Suprapubic skin (tissue), 3 donors: ENCODE results near the gene BMP8B.

Source experiments
- CTCF ChIP-seq, 2 donors: fragments of 200-600 bp in 1 of 2; fragments of 450-650 bp in 1 of 2; sonication (generic) in 1 of 2; IDR thresholded peaks; one replicate each; pipeline ENCODE4 v1.5.1; 2016 to 2019; ENCODE audit warnings: antibody characterized with exemption in 2 of 2, mild to moderate bottlenecking in 1 of 2, moderate library complexity in 1 of 2
- EP300 ChIP-seq: sonication (generic); formaldehyde crosslinking; IDR thresholded peaks from one replicate; pipeline ENCODE4 v1.6.1; 2017; ENCODE audit warnings: antibody characterized with exemption
- POLR2A ChIP-seq, 2 donors: fragments of 450-650 bp; IDR thresholded peaks; one replicate each; pipeline ENCODE4 v1.6.1; 2017; ENCODE audit warnings: antibody characterized with exemption in 2 of 2, mild to moderate bottlenecking in 2 of 2, moderate library complexity in 2 of 2

DNA sequence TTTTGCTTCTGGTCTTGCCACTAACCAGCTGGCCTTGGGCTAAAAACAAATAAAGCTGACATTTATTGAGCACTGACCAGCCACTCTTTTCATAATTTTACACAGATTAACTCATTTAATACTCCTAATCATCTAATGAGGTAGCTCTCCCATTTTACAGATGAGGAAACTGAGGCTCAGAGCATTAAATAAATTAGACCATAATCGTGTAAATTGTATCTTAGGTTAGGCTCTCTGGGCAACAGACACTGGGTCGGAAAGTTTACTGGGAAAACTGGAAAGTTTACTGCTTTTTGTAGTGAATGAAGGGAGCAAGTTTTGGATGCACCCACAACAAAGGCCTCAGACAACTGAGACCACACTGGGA is 7.3 kb downstream of the BMP8B start:
- TF ChIP-seq CTCF (IDR thresholded peaks at IDR 0.05), result no peak
- no peak for TF ChIP-seq EP300
- no peak for TF ChIP-seq POLR2A (IDR thresholded peaks at IDR 0.05)
